Neural cell (in vitro differentiated cells): ENCODE measurements around the gene MAP4K5. TPM values are rescaled to one million over a fixed set of nuclear protein-coding genes. Genes with fewer than 3 reads are reported as not detected.

Experiments used
- H2AFZ ChIP-seq: fragments of 200-600, 300-800 bp; sonication (generic), shearing (Covaris generic); 2 replicates; pipeline ENCODE4 v1.6.0; 2014; ENCODE audit warnings: low read depth, mild to moderate bottlenecking, antibody characterized with exemption, low read length, moderate library complexity
- H3F3A ChIP-seq: fragments of 200-600 bp; shearing (Covaris generic); 2 replicates; pipeline ENCODE4 v1.6.1; 2016; ENCODE audit warnings: mild to moderate bottlenecking, moderate library complexity, mixed read lengths, antibody characterized with exemption, low read length; ENCODE audit not compliant: insufficient read depth, poor library complexity, severe bottlenecking
- H3K27ac ChIP-seq: fragments of 200-600, 300-800 bp; sonication (generic), shearing (Covaris generic); 2 replicates; pipeline ENCODE4 v1.5.1; 2014; ENCODE audit warnings: mild to moderate bottlenecking, low read length, moderate library complexity
- H3K27me3 ChIP-seq: fragments of 300-800, 200-600 bp; sonication (generic), shearing (Covaris generic); 2 replicates; pipeline ENCODE4 v1.6.0; 2014; ENCODE audit warnings: mild to moderate bottlenecking, low read depth, low read length, moderate library complexity; ENCODE audit not compliant: insufficient read depth
- H3K36me3 ChIP-seq: fragments of 300-800, 200-600 bp; sonication (generic), shearing (Covaris generic); 2 replicates; pipeline ENCODE4 v1.5.1; 2014; ENCODE audit warnings: mild to moderate bottlenecking, antibody characterized with exemption, low read length, moderate library complexity; ENCODE audit not compliant: insufficient read depth
- H3K4me2 ChIP-seq: fragments of 300-800, 200-600 bp; sonication (generic), shearing (Covaris generic); 2 replicates; pipeline ENCODE4 v1.6.0; 2014; ENCODE audit warnings: mild to moderate bottlenecking, low read length
- H3K4me3 ChIP-seq: fragments of 300-800, 200-600 bp; sonication (generic), shearing (Covaris generic); 2 replicates; pipeline ENCODE4 v1.5.1; 2014; ENCODE audit warnings: mild to moderate bottlenecking, low read length, moderate library complexity
- H3K79me2 ChIP-seq: fragments of 200-600 bp; shearing (Covaris generic); replicated peaks from 2 replicates; pipeline ENCODE4 v1.6.0; 2014; ENCODE audit warnings: mild to moderate bottlenecking, low read length, moderate library complexity; ENCODE audit not compliant: insufficient read depth
- H3K9ac ChIP-seq: fragments of 300-800, 200-600 bp; sonication (generic), shearing (Covaris generic); 2 replicates; pipeline ENCODE4 v1.6.1; 2016; ENCODE audit warnings: mild to moderate bottlenecking, low read length, mixed read lengths
- H3K9me2 ChIP-seq: fragments of 200-600 bp; shearing (Covaris generic); 2 replicates; pipeline ENCODE4 v1.6.1; 2016; ENCODE audit warnings: mild to moderate bottlenecking, low read length, mixed read lengths; ENCODE audit not compliant: insufficient read depth
- H3K9me3 ChIP-seq: fragments of 200-600, 300-800 bp; sonication (generic), shearing (Covaris generic); 2 replicates; pipeline ENCODE4 v1.6.1; 2016; ENCODE audit warnings: mild to moderate bottlenecking, mixed run types, low read length, moderate library complexity, mixed read lengths
- H4K20me1 ChIP-seq: fragments of 200-600 bp; shearing (Covaris generic); 2 replicates; pipeline ENCODE4 v1.6.1; 2016; ENCODE audit warnings: mild to moderate bottlenecking, mixed run types; ENCODE audit not compliant: insufficient read depth
- CTCF ChIP-seq: fragments of 450-650 bp; IDR thresholded peaks from 2 replicates; pipeline ENCODE4 v1.5.1; 2014; ENCODE audit warnings: antibody characterized with exemption, mild to moderate bottlenecking, moderate library complexity; ENCODE audit not compliant: poor library complexity, severe bottlenecking
- EP300 ChIP-seq: fragments of 450-650 bp; conservative IDR thresholded peaks from 2 replicates; pipeline ENCODE4 v1.6.1; 2014; ENCODE audit warnings: antibody characterized with exemption, mild to moderate bottlenecking, moderate library complexity; ENCODE audit not compliant: poor library complexity, severe bottlenecking
- EZH2 ChIP-seq: fragments of 200-600, 300-800 bp; shearing (Covaris generic), sonication (generic); IDR thresholded peaks from 2 replicates; pipeline ENCODE4 v1.6.1; 2014; ENCODE audit warnings: antibody characterized with exemption, low read length, borderline replicate concordance, mild to moderate bottlenecking; ENCODE audit not compliant: insufficient read depth, poor library complexity, severe bottlenecking
- MXI1 ChIP-seq: fragments of 450-650 bp; conservative IDR thresholded peaks from 2 replicates; pipeline ENCODE4 v1.6.1; 2014; ENCODE audit warnings: antibody characterized with exemption, mild to moderate bottlenecking; ENCODE audit not compliant: poor library complexity, severe bottlenecking
- POLR2AphosphoS5 ChIP-seq: IDR thresholded peaks from 2 replicates; pipeline ENCODE4 v1.6.1; 2012
- RAD21 ChIP-seq: fragments of 450-650 bp; conservative IDR thresholded peaks from 2 replicates; pipeline ENCODE4 v1.6.1; 2014; ENCODE audit warnings: antibody characterized with exemption, mild to moderate bottlenecking, moderate library complexity
- SMC3 ChIP-seq: fragments of 450-650 bp; conservative IDR thresholded peaks from 2 replicates; pipeline ENCODE4 v1.6.1; 2014; ENCODE audit warnings: antibody characterized with exemption, mild to moderate bottlenecking, moderate library complexity; ENCODE audit not compliant: poor library complexity
- TAF1 ChIP-seq: IDR thresholded peaks from 2 replicates; pipeline ENCODE4 v1.6.1; 2012; ENCODE audit warnings: low read depth
- polyA plus RNA-seq: library from polyadenylated mRNA; depleted of rRNA; stranded (reverse); fragments of >200 nt; gene quantifications from 2 replicates; pipeline ENCODE4 v1.2.3, GENCODE V29; 2014
- TF ChIP-seq, protein P1 (sequence below): IDR thresholded peaks from 2 replicates; pipeline ENCODE4 v1.6.1; 2012; ENCODE audit warnings: borderline replicate concordance

Gene MAP4K5
- polyA plus RNA-seq, 1 donor from 2014 or later = 148 TPM

- no peak overlapping the region for H3K4me2 ChIP-seq
- no peak overlapping the region for H3K4me3 ChIP-seq
- no peaks in the 10 kb centered on the region for H4K20me1 ChIP-seq
- H3K9ac ChIP-seq = no peak overlapping the region
- TF ChIP-seq, protein P1, sequence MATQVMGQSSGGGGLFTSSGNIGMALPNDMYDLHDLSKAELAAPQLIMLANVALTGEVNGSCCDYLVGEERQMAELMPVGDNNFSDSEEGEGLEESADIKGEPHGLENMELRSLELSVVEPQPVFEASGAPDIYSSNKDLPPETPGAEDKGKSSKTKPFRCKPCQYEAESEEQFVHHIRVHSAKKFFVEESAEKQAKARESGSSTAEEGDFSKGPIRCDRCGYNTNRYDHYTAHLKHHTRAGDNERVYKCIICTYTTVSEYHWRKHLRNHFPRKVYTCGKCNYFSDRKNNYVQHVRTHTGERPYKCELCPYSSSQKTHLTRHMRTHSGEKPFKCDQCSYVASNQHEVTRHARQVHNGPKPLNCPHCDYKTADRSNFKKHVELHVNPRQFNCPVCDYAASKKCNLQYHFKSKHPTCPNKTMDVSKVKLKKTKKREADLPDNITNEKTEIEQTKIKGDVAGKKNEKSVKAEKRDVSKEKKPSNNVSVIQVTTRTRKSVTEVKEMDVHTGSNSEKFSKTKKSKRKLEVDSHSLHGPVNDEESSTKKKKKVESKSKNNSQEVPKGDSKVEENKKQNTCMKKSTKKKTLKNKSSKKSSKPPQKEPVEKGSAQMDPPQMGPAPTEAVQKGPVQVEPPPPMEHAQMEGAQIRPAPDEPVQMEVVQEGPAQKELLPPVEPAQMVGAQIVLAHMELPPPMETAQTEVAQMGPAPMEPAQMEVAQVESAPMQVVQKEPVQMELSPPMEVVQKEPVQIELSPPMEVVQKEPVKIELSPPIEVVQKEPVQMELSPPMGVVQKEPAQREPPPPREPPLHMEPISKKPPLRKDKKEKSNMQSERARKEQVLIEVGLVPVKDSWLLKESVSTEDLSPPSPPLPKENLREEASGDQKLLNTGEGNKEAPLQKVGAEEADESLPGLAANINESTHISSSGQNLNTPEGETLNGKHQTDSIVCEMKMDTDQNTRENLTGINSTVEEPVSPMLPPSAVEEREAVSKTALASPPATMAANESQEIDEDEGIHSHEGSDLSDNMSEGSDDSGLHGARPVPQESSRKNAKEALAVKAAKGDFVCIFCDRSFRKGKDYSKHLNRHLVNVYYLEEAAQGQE = no peak
- TF ChIP-seq RAD21 (no peak), EP300 (no peak), POLR2AphosphoS5 (no peak), EZH2 (no peak), TAF1 (no peak), SMC3 (no peak), MXI1 (no peak), CTCF (no peak)
- no peak overlapping the region for H3K27ac ChIP-seq
- H3K9me2 ChIP-seq = no peaks in the 10 kb centered on the region
- H3K27me3 ChIP-seq = no peaks in the 10 kb centered on the region
- H3F3A ChIP-seq = no peaks in the 10 kb centered on the region
- no peaks in the 10 kb centered on the region for H3K9me3 ChIP-seq
- no peak overlapping the region for H2AFZ ChIP-seq
- H3K79me2 ChIP-seq = peaks cover 15% of the 10 kb centered on the region
- no peaks in the 10 kb centered on the region for H3K36me3 ChIP-seq
Observed at GRCh38 chr14:50489851-50490250, 42.5 kb downstream of the MAP4K5 start.

GRCh38 chr14:50488521-50488920 lies 43.8 kb downstream of the MAP4K5 start:
- Histone ChIP-seq H3K36me3 (no peaks in the 10 kb centered on the region), H3K4me3 (no peak overlapping the region), H2AFZ (no peak overlapping the region), H3K27ac (no peak overlapping the region), H3K79me2 (peaks cover 15% of the 10 kb centered on the region), H4K20me1 (no peaks in the 10 kb centered on the region), H3K4me2 (no peak overlapping the region), H3K9me2 (no peaks in the 10 kb centered on the region), H3K9me3 (no peaks in the 10 kb centered on the region), H3K9ac (no peak overlapping the region), H3K27me3 (no peaks in the 10 kb centered on the region), H3F3A (no peaks in the 10 kb centered on the region)
- TF ChIP-seq EP300 (no peak), MXI1 (no peak), RAD21 (no peak), EZH2 (no peak), POLR2AphosphoS5 (no peak), CTCF (no peak), TAF1 (no peak), SMC3 (no peak)
- TF ChIP-seq, protein P1 = no peak
